Measurements from ENCODE around the gene ANO6.

GRCh38 chr12:45388545-45388944, 172.7 kb downstream of the ANO6 start:
- TF ChIP-seq CTCF (IDR thresholded peaks at IDR 0.05) (peak; percentile 71), ZFX (IDR thresholded peaks at IDR 0.05; ENCODE audit: borderline replicate concordance) (no peak)
